ENCODE data around the gene MEP1A.
A peak's percentile ranks its signal among the peaks of the same experiment; 100 is the strongest.

MEP1A gene

GRCh38 chr6:46876126-46876525 is 82.9 kb downstream of the MEP1A start:
- no peak for TF ChIP-seq CTCF (IDR thresholded peaks at IDR 0.05; ENCODE audit: low read depth, low read length, missing control alignments)
- peak; percentile 57 for DNase-seq (ENCODE audit: extremely low read depth, low read depth)
- no peak overlapping the region for H3K4me3 ChIP-seq (replicated peaks; ENCODE audit: low read depth, low read length)

GRCh38 chr6:46879003-46879402 is 85.8 kb downstream of the MEP1A start:
- H3K4me3 ChIP-seq (replicated peaks; ENCODE audit: low read depth, low read length), result no peak overlapping the region
- TF ChIP-seq CTCF (IDR thresholded peaks at IDR 0.05; ENCODE audit: low read depth, low read length, missing control alignments), result no peak
- DNase-seq (ENCODE audit: extremely low read depth, low read depth), result no peak

GRCh38 chr6:46882645-46883044 is 89.5 kb downstream of the MEP1A start:
- no peak overlapping the region for H3K4me3 ChIP-seq (replicated peaks; ENCODE audit: low read depth, low read length)
- no peak for DNase-seq (ENCODE audit: extremely low read depth, low read depth)
- TF ChIP-seq CTCF (IDR thresholded peaks at IDR 0.05; ENCODE audit: low read depth, low read length, missing control alignments), result no peak

- no peak for DNase-seq (ENCODE audit: extremely low read depth, low read depth)
- no peak for TF ChIP-seq CTCF (IDR thresholded peaks at IDR 0.05; ENCODE audit: low read depth, low read length, missing control alignments)
- no peak overlapping the region for H3K4me3 ChIP-seq (replicated peaks; ENCODE audit: low read depth, low read length)
Observed at GRCh38 chr6:46888031-46888430, 94.8 kb downstream of the MEP1A start.

- no peak overlapping the region for H3K4me3 ChIP-seq (replicated peaks; ENCODE audit: low read depth, low read length)
- no peak for DNase-seq (ENCODE audit: extremely low read depth, low read depth)
- TF ChIP-seq CTCF (IDR thresholded peaks at IDR 0.05; ENCODE audit: low read depth, low read length, missing control alignments), result no peak
Observed at GRCh38 chr6:46888578-46888977, 95.4 kb downstream of the MEP1A start.
